GM19023 (cell line): ENCODE data around the gene L3HYPDH.
"Not testable (repeated sequence)": the region's sequence is repeated elsewhere in the genome, so short reads cannot be mapped to it uniquely, and the experiment has no call there.

ENCODE experiments used
- ATAC-seq: cut with Tn5 transposase; IDR thresholded peaks from one replicate; pipeline ENCODE4 v1.9.1; 2021; ENCODE audit warnings: mild to moderate bottlenecking, moderate library complexity; ENCODE audit not compliant: unreplicated experiment

Gene L3HYPDH

DNA sequence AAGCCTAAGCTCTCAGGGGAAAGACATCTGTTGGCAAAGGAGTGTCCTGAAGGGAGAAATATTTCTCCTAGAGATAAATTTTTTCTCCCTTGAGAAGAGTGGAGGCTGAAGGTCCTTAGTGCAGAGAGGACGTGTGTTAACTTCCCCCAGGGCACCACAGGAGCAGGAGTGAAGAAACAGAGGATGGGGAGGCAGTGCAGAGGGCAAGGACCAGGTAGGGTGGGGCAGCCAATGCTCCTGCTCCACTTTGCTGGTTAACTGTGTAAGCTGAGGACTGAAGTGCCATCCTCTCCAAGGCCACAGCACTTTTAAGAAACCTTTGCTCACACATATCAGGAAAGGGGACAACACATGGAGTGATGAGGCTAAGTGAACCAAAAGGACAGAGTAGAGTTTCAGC, 4.0 kb downstream of the L3HYPDH start:
- no peak for ATAC-seq

DNA sequence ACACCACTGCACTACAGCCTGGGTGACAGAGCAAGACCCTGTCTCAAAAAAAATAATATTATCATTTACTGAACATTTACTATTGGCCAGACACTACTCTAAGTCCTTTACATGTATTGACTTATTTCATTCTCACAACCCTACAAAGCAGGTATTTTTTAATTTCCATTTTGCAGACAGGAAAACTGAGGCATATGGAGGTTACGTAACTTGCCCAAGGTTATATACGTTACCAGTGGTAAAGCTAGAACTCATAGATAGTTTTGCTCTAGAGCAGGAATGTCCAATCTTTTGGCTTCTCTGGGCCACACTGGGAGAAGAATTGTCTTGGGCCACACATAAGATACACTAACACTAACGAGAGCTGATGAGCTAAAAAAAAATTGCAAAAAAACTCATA, 5.7 kb downstream of the L3HYPDH start:
- ATAC-seq: no peak

DNA sequence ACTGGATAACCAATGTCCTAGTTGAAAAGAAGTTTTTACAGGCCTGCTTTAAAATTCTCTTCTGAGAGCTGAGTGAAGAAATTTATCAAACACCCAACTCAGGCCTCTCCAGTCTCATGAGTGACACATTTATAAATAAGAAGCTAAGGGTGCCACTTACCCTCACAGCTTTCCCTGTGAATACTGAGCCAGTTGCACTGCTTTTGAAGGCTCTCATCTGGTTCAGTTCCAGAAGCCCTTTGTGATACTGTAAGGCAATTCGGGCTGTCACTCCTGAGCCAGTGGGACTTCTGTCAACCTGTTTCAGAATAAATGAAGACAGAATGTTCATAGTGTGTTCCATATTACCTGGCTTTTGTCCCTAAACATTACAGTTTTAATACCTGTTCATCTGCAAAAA, 8.5 kb downstream of the L3HYPDH start:
- no peak for ATAC-seq

DNA sequence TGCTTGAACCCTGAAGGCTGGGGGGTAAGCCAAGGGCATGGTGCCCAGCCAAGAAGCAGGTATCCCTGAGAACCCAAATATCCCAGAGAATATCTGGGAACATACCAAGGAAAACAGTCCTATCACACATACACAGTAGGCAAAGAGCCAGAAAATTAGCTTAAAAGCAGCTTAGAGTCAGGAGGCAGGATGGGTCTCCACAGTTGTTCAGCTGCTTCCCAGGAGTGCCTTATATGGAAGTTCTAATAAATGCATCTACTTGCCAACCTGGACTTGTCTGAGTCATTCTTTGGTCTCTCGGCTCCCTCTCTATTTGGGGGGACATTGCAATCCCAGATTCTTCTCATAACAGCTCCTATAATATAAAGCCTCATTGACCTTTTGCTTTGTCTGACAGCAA, 10.0 kb downstream of the L3HYPDH start:
- ATAC-seq: no peak

DNA sequence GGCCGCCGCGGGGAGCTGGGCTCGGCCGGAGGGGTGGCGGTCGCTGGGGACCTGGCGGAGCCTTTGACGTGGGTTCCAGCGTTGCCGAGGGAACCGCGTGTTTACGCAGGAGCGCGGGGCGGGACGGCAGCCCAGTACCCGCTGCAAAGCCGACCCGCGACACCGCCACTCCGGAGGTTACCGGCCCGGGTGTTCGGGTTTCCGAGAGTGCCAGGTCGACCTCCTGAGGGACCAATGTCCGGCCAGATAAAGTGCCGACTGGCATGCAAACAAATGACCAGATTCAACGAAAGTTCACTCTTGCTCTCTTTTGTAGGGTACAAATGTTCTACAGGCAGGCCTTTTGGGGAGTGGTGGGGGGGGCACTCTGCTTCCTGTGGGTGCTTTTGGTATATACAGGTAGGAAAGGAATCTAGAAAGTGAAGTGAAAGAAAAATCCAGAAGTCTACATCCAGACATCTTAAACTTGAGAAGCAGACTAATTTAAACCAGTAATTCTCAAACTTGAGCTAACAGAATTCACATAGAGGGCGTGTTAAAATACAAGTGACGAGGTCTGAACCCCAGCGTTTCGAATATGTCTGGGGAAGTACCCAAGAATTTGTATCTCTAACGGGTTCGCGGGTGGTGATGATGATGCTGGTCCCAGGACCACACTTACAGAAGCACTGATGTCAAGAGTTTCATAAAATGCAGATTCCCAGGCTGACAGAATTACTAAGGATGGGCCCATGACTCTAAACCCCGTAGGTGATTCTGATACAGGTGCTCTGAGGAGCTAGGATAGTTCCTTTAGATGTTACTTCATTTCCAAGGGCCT, 18.7 kb downstream of the L3HYPDH start, which contains the start of gene GPR135:
Gene GPR135, minus strand, starts transcription at position 65 of the 820 bp plus-strand sequence. CDS start 154 bp downstream, outside the sequence.
- peak; percentile 42 for ATAC-seq

DNA sequence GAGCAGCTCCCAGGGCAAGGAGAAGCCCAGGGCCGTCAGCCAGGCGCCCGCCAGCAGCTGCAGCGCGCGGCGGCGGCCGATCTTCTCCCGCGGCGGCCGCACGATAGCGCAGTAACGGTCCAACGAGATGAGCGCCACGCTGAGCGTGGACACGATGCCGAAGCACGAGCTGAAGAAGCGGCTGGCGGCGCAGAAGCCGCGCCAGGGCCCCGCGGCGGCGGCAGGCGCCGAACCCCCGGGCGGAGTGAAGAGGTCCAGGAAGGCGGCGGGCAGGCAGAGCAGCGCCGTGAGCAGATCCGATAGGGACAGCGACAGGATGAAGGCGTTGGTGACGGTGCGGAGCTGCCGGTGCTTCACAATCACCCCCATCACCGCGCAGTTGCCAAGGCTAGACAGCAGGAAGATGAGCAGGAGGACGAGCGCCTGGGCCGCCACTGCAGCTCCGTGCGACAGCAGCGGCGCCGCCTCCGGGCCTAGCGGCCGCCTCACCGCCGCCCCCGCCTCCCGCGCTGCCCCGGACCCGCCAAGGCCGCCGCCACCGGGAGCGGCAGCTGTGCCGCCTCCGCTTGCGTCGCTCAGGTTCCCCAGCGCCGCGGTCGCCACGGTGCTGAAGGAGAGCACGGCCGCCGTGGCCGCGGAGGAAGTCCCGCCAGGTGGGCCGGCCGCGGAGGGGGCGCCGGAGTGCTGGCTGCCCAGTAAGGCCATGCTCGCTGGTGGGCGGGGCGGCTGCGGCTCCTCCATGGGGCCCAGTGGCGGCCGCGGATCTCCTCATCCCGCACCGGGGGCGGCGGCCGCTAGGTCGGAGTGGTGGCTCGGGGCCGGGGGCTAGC, 19.5 kb downstream of the L3HYPDH start:
- ATAC-seq: peak; percentile 74

DNA sequence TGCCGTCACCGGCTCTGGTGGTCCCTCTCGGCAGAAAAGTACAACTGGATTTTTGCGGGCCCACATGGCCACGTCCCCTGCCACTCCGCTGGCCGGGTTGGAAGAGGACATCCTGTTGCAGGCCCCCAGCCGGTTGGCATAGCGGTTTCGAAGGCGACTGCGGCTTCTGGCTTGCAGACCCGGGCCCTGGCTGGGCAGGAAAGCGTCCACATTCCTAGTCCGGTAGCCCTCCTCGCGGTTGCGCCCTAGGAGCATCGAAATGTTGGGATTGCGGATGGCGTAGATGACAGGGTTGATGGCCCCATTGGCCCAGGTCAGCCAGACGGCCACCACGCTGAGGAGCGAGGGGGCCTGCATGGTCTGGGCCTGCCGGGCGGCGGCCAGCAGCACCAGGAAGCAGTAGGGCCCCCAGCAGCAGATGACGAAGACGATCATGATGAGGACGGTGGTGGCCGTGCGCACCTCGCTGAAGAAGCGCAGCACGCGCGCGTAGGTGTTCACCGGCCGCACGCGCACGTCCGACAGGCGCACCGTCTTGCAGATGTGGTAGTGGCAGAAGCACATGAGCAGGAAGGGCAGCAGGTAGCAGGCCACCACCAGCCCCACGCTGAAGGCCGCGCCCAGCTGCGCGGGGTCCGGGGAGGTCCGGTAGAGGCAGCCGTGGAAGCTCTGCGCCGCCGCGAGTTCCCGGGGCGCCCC, 20.3 kb downstream of the L3HYPDH start:
- ATAC-seq: peak; percentile 28

DNA sequence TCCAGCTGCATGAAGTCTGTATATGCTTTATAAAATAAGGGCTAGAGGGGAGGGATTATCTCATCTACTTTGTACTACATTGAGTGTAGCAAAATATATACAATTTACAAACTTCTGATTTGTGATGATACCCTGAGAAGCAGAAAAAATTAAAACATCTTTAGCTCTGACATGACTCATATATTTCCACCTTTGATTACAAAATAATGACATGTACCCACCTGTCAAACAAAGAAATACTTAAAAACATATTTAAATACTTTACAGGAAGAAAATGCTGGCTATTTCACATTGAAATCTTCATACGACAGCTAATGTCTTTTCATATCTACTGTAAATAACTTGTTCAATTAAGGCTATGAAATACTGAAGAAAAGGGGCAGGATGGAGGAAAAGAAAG, 22.3 kb downstream of the L3HYPDH start:
- no peak for ATAC-seq

DNA sequence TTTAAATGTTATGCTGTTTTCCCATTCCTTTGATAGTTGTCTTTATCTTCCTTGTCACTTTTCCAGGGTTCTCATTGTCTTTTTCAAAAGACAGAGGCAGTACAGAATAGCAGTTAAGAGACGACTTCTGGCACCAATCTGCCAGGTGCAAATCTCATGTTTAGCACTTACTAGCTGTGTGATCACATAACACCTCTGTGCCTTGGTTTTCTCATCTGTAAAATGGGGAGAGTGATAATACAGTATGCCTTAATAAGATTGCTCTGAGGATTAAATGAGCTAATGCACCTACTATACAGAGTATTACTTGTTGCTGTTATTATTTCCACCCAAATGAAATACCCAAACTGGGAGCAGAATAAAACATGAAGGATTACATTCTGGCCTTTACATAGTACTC, 23.8 kb downstream of the L3HYPDH start:
- no peak for ATAC-seq

DNA sequence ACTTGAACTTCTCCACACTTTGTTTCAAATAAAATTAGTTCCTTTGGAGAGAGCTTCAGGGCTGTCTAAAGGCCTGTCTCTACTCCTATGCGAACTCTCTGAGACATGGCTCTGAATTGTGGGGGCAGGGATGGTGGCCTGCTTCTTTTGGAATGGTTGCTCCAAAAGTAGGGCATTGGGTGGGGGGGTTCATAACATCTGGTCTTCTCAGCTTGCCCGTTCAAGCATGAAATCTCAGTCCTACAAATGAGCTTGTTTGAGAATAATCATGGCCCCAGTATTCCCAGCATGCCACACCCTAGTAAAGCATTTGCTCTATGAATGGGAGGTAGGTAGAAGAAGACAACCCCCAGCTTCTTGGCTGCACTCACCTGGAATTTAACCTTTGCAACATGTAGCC, 25.7 kb downstream of the L3HYPDH start:
- ATAC-seq: no peak

DNA sequence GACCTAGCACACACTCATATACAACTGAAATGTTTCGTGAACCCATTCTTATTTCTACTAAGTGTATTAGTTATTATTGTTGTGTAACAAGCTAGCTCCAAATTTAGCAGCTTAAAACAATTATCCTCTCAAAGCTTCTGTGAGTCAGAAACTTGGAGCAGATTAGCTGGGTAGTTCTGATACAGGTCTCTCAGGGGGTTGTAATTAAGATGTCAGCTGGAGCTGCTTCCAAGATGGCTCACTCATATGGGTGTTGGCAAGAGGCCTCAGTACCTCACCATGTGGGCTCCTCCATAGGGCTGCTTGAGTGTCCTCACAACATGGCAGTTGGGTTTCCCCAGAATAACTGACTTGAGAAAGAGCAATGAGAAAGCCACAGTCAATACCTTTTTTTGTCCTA, 28.8 kb downstream of the L3HYPDH start:
- ATAC-seq: no peak

DNA sequence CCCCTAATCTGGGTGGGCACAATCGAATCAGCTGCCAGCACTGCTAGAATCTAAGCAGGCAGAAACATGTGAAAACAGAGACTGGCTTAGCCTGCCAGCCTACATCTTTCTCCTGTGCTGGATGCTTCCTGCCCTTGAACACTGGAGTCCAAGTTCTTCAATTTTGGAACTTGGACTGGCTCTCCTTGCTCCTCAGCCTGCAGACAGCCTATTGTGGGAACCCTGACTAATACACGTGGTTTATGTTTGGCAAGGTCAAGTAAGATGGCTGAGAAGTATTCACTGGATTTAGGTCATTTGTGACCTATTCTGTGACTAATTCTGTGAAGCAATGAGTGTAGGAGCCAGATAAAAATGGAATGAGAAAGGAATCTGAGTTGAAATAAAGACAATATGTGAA, 30.1 kb downstream of the L3HYPDH start:
- ATAC-seq: no peak

DNA sequence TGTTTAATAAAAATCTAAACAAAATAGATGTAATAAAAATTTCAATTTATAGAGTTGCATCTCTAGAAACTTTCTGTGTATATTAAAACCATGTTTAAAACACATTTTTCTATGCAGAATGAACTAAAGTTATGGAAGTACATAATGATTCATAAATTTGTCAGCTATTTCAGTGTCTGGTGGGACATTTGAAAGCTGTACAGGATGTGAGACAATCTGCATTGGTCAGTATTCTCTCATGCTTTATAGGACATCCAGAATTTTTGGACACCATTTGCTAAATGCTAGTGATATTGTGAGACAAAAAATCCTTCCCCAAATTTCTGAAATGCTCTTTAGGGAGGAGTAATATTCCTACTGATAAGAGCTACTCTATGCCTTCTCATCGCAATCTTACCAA, 32.4 kb downstream of the L3HYPDH start:
- ATAC-seq: no peak

DNA sequence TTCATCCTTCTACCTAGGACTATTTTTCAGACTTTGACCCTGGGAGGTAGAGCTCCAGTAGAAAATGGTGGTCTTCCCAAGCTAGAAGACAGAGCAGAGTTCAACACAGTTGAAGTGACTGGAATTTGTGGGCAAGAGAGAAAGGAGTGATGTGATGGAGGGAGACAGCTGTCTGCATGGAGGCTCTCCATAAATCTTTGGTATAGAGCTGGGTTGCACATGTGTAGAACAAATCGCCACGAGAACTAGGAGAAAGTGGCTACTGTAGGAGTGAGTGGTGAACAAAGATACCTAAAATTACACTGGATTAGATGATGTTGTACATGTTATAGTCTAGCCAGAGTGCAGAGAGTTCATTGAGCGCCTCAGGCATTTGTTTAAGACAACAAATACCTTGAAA, 33.5 kb downstream of the L3HYPDH start:
- no peak for ATAC-seq

DNA sequence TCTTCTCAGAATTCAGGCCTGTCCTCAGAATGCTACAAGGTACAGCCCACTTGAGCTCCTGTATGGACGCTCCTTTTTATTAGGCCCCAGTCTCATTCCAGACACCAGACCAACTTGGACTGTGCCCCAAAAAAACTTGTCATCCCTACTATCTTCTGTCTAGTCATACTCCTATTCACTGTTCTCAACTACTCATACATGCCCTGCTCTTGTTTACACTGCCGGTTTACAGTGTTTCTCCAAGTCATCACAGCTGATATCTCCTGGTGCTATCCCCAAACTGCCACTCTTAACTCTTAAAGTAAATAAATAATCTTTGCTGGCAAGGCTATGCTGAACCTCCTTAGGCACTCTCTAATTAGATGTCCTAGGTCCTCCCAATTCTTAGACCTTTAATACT, 35.5 kb downstream of the L3HYPDH start:
- ATAC-seq: not testable (repeated sequence)

DNA sequence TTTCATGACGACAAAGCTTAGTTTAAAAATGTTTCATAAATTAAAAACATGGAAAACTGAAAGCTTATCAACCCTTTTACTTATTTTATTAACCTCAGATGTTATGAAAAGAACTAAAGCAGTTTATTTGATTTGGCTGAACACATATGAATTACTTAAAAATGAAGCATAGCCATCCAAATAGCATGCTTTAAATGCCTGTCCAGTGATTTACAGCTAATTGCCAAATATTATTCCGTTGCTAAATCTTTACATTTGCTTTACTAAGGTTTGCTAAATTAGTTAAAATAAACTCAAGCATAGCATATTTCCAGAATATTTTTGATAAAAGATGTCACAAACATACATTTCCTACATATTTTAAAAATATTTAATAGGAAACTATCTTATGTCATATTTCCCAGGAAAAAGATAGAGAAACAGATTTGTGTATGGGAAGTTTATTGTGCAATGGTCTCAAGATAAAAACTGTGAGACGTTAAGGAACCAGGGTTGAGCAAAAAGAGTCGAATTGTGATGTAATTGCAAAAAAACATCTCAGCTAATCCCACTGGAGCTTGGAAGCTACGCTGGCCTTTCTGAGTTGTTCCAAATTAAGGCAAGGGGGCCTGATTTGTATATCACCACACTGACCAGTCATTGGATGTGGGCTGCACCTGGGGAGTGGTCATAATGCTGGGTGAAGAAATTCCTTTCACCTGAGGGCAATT, 44.8 kb downstream of the L3HYPDH start:
- ATAC-seq: no peak

DNA sequence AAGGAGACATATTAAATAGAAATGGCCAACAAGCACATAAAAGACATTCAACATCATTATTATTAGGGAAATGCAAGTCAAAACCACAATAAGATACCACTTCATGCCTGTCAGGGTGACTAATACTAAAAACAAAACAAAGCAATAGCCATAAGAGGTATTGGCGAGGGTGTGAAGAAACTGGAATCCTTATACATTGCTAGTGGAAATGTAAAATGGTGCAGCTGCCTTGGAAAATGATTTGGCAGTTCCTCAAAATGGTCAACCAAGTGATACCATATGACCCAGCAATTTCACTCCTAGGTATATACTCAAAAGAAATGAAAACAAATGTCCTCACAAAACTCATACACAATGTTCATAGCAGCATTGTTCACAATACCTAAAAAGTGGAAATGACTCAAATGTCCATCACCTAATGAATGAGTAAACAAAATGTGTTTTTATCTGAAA, 46.0 kb downstream of the L3HYPDH start:
- ATAC-seq: no peak

DNA sequence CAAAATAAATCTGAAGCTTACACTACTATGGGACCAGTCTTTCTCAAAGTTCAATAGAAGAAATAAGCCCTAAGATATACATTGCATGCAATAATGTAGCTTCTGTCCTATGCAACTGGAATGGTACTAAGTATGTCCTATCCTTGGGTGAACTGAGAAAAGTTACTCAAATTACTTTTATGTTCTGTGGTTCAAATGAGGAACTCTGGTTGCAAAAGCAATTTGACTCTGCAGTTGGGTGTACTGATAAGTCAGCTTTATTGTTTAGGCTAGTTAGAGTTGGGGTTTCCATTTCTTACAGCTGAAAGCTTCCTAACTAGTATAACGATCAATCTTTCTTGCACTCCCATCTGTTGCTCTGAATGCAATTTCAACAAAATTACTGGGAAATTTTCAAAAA, 48.2 kb downstream of the L3HYPDH start:
- no peak for ATAC-seq

DNA sequence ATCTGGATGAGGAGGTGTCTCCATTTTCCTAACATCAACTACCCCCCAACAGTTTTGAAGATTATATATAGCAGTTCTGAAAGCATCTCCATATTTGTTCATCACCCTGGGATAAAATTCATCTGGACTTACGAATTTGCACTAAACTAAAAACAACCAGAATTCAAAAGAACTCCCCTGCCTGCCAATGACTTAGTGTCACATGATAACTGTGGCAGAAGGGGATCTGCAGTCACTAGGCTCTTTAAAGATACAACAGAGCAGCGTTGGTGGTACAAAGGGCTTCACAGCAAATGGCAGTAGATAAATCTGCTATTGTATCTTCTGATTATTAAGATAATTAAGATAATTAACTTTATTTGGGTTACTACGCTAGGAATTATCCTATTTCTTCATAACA, 49.1 kb downstream of the L3HYPDH start:
- ATAC-seq: no peak

DNA sequence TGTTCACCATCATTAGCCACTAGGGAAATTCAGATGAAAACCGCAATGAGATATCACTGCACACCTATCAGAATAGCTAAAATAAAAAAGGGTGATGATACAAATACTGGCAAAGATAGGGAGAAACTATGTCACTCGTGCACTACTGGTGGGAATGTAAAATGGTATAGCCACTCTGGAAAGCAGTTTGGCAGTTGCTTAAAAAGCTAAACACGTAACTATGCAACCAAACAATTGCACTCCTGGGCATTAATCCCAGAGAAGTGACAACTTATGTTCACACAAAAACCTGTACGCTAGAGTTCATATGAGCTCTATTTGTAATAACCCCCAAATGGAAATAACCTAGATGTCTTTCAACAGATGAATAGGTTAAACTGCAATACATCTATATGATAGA, 54.4 kb downstream of the L3HYPDH start:
- no peak for ATAC-seq

DNA sequence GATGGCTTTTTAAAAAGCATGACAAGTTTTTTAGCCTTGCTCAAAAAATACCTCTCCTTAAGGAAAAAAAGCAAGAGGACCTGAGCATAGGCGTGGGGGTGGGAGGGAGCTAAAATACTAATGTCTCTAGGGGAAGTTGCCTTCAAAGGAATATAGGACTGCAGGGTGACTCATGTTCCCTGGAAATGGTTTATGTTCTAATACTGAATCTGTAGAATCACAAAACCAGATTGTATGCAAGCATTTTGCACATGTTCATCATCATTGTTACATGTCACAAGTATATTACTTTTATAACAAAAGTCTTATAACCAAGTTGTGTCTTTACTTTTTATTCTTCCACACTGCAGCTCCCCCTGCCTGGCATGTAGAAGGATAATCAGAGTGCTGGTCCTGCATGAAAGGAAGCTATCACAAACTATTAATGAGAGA, 55.6 kb downstream of the L3HYPDH start:
- no peak for ATAC-seq
